Medulla oblongata (tissue), 1 donor: ENCODE measurements around the gene FSCB.
A peak's percentile ranks its signal among the peaks of the same experiment; 100 is the strongest.
"Not testable (repeated sequence)": the region's sequence is repeated elsewhere in the genome, so short reads cannot be mapped to it uniquely, and the experiment has no call there.

Experiments used
- DNase-seq: peaks from one replicate; pipeline ENCODE4 v3.0.0-alpha.2; 2015; ENCODE audit errors: extremely low spot score

The FSCB gene

GRCh38 chr14:44507183-44507582, at the start of gene FSCB:
TSS of gene FSCB (minus strand) at chr14:44507283. CDS start at chr14:44506987, 296 bp downstream.
- DNase-seq, result no peak

GRCh38 chr14:44531658-44532057, 24.6 kb upstream of the FSCB start:
- DNase-seq, result no peak

- no peak for DNase-seq
Measured at GRCh38 chr14:44530475-44530874, 23.4 kb upstream of the FSCB start.

GRCh38 chr14:44529026-44529425, 21.9 kb upstream of the FSCB start:
- peak; percentile 73 for DNase-seq

- DNase-seq, result no peak
Measured at GRCh38 chr14:44528180-44528579, 21.1 kb upstream of the FSCB start.

- no peak for DNase-seq
Measured at GRCh38 chr14:44525237-44525636, 18.2 kb upstream of the FSCB start.

GRCh38 chr14:44515668-44516067, 8.6 kb upstream of the FSCB start:
- DNase-seq, result not testable (repeated sequence)

GRCh38 chr14:44508834-44509233, 1.8 kb upstream of the FSCB start:
- DNase-seq, result no peak

GRCh38 chr14:44505588-44505987, 1.5 kb downstream of the FSCB start:
- no peak for DNase-seq

GRCh38 chr14:44497148-44497547, 9.9 kb downstream of the FSCB start:
- DNase-seq, result no peak

GRCh38 chr14:44494137-44494536, 12.9 kb downstream of the FSCB start:
- DNase-seq, result no peak

- no peak for DNase-seq
Measured at GRCh38 chr14:44490966-44491365, 16.1 kb downstream of the FSCB start.

GRCh38 chr14:44477953-44478352, 29.1 kb downstream of the FSCB start:
- no peak for DNase-seq

GRCh38 chr14:44468771-44469170, 38.3 kb downstream of the FSCB start:
- DNase-seq, result no peak

- no peak for DNase-seq
Measured at GRCh38 chr14:44463356-44464004, 43.6 kb downstream of the FSCB start.

GRCh38 chr14:44462381-44462780, 44.7 kb downstream of the FSCB start:
- no peak for DNase-seq

GRCh38 chr14:44461811-44462210, 45.3 kb downstream of the FSCB start:
- DNase-seq, result no peak
